Measurements from ENCODE around the gene ZBTB5. TPM values are rescaled to one million over a fixed set of nuclear protein-coding genes. Genes with fewer than 3 reads are reported as not detected.

ZBTB5 gene
- total and polyA plus RNA-seq, 2 of the 13 experiments (the other 11 are each of a cell fraction or from before 2014, with no cell fraction given) = 12.5 to 20.5 TPM

- intact Hi-C loops (cut with micrococcal nuclease; ENCODE audit: unreplicated experiment) = no loop called here
- Histone ChIP-seq H3K4me2 (ENCODE audit: low read depth, low read length) (peak overlapping the region; percentile 81), H3K27me3 (ENCODE audit: control insufficient read depth in 1 of 2, insufficient read depth in 2 of 2, low read length in 2 of 2) (no peaks in the 10 kb centered on the region), H3K27ac (ENCODE audit: extremely low read length, insufficient read depth, low read length) (no peak overlapping the region), H3K4me1 (ENCODE audit: insufficient read depth, low read length) (peaks cover 72% of the 10 kb centered on the region), H2AFZ (ENCODE audit: low read length) (no peak overlapping the region), H3K36me3 (replicated peaks in 1 of 2; ENCODE audit: control insufficient read depth in 1 of 2, insufficient read depth in 2 of 2, low read length in 2 of 2) (peaks cover 1 to 3% of the 10 kb centered on the region in 2 experiments; a peak in 3 of 5 replicates), H4K20me1 (ENCODE audit: insufficient read depth, low read length) (peaks cover 4% of the 10 kb centered on the region; the same call in 1 of the 2 replicates), H3K9ac (ENCODE audit: insufficient read depth, low read depth, low read length) (no peak overlapping the region), H3K9me3 (ENCODE audit: low read length) (no peaks in the 10 kb centered on the region), H3K79me2 (ENCODE audit: insufficient read depth, low read length) (peaks cover 25% of the 10 kb centered on the region), H3K4me3 (replicated peaks in 1 of 3; ENCODE audit: insufficient read depth in 1 of 3, low read depth in 2 of 3, low read length in 3 of 3) (no peak overlapping the region)
- no TSS peak for BruUV-seq (replicated peaks)
- POLR2A ChIA-PET = no interaction called here
- TF ChIP-seq NRL (CRISPR knock-in tag; IDR thresholded peaks at IDR 0.05; ENCODE audit: borderline replicate concordance) (no peak), REST (IDR thresholded peaks at IDR 0.05; ENCODE audit: borderline replicate concordance in 1 of 2, low read depth in 1 of 2, low read length in 2 of 2) (no peak), ZIK1 (CRISPR knock-in tag; IDR thresholded peaks at IDR 0.05; ENCODE audit: borderline replicate concordance, low read depth) (no peak), CENPX (CRISPR knock-in tag; IDR thresholded peaks at IDR 0.05) (no peak), KDM1A (CRISPR knock-in tag; IDR thresholded peaks at IDR 0.05) (no peak)
- TF ChIP-seq, protein P1, sequence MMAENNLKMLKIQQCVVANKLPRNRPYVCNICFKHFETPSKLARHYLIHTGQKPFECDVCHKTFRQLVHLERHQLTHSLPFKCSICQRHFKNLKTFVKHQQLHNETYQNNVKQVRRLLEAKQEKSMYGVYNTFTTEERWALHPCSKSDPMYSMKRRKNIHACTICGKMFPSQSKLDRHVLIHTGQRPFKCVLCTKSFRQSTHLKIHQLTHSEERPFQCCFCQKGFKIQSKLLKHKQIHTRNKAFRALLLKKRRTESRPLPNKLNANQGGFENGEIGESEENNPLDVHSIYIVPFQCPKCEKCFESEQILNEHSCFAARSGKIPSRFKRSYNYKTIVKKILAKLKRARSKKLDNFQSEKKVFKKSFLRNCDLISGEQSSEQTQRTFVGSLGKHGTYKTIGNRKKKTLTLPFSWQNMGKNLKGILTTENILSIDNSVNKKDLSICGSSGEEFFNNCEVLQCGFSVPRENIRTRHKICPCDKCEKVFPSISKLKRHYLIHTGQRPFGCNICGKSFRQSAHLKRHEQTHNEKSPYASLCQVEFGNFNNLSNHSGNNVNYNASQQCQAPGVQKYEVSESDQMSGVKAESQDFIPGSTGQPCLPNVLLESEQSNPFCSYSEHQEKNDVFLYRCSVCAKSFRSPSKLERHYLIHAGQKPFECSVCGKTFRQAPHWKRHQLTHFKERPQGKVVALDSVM (CRISPR knock-in tag; IDR thresholded peaks at IDR 0.05) = peak; percentile 82
- in situ Hi-C loops (cut with HindIII; ENCODE audit: extremely low pct_ligation_motif_present, low pct_unique_long_range_greater_than_20kb) = no loop called here
- CTCF ChIA-PET (ENCODE audit: low intra/inter-chr PET ratio, low total read pairs) = no interaction called here
- WGBS (ENCODE audit: low lambda C conversion rate) = 84% methylated on average over 12 of the region's 12 CpGs
- DNase-seq (ENCODE audit: low spot score) = no peak
- ATAC-seq = no peak
- FAIRE-seq = no peak
Measured at GRCh38 chr9:37420271-37421215, 44.7 kb downstream of the ZBTB5 start.

All from HepG2 (cell line).